Measurements from ENCODE around the gene CDC37. TPM values are rescaled to one million over a fixed set of nuclear protein-coding genes. Genes with fewer than 3 reads are reported as not detected.
A peak's percentile ranks its signal among the peaks of the same experiment; 100 is the strongest.

The CDC37 gene
- total RNA-seq, result 187 and 245 TPM in 2 replicates

DNA sequence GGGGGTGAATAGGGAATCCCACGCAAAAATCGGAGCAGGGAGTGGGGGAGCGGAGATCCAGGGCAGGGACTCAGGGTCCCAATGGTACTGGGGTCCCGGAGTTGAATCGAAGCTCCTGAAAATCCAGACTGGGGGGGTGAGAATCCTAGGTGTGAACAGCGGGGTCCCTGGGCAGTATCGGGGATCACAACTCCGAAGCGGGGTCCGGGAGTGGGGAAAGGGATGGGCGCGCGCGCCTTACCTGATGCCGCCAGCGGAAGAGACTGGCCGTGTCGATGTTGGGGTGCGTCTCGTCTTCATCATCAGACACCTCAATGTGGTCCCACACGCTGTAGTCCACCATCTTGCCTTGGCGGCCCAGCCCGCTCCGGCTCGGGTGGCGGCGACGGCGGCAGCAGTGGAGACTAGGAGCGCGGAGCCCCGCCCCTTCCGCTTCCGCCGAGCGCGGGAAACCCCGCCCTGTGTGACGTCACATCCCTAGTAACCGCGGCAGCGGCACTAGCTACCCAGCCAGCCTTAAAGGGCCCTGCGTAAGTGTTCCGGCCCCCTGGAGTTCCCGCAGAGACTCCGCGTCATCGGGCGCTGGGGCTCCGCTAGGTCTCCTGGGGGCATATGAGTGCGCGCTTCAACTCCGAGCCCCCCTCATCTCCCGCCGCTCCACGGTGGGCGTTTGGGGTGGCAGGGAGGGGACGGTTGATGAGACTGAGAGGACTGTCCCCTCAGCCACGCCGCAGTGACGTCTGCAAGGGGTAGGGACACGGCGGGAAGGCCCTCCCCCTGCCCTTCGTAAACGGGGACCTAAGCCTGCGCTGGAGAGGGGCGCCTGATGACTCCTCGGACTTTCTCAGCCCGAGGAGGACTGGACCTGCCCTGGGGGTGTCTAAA is at the start of gene CDC37:
TSS of gene CDC37 (minus strand) at position 406 of the 885 bp plus-strand sequence. CDS start at position 343, 63 bp downstream.
- peak; percentile 86 for DNase-seq (ENCODE audit: low read depth)

DNA sequence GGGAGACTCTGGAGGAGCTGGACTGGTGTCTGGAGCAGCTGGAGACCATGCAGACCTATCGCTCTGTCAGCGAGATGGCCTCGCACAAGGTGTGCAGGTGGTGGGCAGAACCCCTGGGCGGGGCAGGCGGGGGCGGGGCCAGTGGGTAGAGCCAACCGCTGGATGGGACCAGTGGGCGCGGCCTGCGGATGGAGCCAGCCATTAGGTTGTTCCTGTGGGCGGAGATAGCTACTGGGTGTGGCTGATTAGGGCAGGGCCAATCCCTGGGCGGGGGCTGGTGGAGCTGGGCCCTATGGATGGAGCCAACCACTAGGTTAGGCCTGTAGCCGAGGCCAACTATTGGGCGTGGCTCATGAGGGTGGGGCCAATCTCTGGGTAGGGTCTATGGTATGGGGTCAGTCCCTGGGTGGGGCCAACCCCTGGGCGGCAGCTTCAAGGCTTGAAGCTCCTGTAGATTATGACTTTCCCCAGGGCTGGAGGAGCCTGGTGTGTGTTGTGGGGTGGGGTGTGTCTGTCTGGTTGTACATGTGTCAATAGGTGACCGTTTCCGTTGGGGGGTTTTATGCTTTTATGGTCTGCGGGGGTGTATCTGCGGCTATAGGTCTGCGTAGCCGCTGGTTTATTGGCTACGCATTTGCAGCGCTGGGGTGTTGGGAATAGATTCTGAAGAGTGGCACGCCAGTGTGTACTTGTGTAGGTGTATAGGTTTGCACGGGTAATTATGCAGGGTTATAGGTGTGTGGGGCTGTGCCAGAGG is 47.7 kb upstream of the CDC37 start:
- DNase-seq (ENCODE audit: low read depth), result no peak

DNA sequence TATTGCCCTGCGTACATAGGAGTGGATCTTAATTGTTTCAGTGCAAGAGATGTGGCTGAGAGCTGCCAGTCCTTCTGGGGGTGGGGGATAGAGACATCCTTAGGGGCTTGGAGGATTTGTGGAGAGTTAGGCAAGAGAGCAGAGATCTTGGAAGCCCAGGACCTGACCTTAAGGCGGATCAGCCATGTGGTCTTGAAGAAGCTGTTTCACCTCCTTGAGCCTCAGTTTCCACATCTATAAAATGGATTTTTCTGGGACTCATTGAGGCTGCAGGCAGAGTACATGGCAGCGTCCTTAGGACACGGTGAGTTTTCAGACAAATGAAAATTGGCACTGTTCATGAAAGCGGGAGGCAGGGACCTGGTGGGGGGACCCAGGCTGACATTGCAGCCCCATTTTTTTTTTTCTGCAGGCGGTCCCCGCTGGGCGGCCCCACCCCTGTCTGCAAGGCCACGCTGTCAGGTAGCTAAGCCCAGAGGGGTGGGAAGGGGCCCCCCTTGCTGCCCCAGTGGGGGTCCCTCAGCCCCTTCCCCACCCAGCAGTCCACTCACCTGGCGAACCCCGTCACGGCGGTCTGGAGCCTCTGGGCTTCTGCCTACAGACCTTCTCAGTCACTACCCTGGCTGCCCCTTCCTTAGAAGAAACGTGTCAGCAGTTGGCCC is 47.0 kb upstream of the CDC37 start:
- DNase-seq (ENCODE audit: low read depth), result no peak

DNA sequence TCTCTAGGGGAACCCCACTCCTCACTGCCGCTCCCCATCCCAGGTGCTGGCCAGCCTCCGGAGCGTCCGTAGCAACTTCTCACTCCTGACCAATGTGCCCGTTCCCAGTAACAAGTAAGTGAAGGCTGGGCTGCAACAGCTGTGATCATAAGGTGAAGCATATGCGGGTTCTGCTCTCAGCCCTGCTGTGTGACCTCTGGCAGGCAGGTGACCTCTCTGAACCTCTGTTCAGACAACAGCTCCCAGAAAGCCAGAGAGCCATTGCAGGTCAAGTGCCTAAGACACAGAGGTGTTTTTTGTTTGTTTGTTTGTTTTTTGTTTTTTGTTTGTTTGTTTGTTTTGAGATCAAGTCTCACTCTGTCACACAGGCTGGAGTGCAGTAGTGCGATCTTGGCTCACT is 45.7 kb upstream of the CDC37 start:
- DNase-seq (ENCODE audit: low read depth), result no peak

DNA sequence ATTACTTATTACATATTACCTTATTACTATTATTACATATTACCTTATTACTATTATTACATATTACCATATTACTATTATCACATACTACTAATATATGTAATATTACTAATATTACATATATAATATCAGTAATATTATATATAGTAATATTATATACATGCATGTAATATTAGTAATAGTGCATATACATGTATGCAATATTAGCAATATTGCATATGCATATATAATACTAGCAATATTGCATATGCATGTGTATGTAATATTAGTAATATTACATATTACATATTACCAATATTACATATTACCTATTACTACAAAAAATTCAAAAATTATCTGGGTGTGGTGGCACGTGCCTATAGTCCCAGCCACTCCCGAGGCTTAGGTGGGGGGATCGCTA is 39.4 kb upstream of the CDC37 start:
- DNase-seq (ENCODE audit: low read depth), result no peak

DNA sequence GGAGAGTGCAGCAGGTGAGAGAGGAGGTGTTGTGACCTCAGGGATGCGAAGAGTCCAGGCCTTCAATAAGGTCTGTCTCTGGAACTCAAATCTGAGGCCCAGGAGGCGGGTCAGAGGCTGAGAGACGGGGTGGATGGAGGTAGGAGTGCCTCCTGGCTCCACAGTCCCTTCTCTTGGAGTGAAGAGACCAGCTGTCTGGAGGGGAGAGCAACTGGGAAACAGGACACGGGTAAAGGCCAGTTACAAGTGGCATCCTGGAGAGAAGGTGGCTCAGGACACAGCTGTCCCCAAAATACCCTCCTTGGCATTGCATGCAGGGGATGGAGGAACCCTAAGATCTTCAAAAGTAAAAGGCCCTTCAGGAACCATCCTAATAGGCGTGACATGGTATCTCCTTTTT is 36.2 kb upstream of the CDC37 start:
- no peak for DNase-seq (ENCODE audit: low read depth)

DNA sequence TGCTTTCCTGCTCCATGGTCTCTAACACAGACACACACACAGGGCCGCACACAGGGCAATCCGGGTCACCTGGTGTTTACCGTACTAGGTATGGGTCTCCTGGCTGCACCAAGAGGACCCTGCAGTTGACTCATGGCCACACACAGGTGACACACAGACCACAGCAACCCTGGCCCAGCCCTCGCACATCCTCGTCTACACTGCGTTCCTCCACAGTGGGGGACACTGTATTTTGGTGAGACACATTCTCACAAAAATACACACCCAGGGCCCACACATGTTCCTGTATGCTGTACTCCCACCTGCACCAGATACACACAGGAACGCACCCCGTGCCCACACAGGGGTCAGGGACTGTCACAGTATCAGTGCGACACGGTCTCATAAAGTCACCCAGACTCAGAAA is 29.8 kb upstream of the CDC37 start:
- DNase-seq (ENCODE audit: low read depth), result no peak

DNA sequence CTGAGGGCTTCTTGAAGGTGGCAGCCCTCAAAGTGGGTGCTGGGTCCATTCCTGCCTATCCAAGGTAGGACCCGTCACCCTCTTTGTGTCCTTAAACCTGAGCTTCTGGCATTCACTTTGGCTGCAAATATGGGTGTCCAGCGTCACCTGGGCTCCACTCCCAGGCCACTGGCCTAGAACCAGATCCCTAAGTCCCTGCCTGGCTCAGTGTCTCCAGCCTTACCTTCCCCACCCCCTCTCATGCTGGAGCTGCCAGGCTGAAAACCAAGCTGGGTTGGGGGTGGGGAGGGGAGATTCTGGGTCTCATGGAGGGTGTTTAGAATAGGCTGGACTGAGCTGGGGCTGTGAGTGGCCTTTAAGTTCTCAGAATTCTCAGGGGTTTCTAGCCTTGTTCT is 29.4 kb upstream of the CDC37 start:
- no peak for DNase-seq (ENCODE audit: low read depth)

DNA sequence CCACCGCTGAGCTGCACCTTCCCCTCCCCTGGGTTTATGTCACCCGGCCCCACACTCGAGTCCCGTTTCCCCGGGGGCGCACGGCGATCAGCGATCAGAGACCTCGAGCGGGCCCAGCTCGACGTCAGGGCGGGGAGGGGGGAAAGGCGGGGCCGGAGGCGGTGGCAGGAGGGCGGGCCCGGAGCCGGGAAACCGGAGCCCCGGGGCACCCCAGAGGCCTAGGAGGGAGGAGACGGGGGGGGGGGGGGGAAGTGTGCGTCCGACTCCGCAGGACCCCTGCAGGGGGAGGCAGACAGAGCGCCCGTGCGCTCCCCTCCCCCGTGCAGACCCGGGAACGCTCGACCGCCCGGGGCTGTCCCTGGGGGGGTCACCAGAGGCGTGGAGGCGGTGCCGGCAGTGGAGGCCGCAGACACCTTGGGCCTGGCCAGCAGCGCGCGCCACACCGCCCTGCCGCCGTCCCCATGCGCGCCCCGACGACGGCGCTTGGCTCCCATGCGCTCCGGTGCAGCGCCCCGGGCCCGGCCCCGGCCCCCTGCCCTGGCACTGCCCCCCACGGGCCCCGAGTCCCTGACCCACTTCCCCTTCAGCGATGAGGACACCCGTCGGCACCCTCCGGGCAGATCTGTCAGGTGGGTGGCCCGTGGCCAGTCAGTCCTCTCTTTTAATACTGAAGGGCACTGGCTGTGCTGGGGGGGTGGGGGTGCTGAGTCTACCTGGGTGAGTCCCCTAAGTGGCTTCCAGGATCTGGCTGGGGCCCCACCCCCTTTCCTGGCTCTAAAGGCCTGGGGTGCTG is 28.8 kb upstream of the CDC37 start:
- no peak for DNase-seq (ENCODE audit: low read depth)

DNA sequence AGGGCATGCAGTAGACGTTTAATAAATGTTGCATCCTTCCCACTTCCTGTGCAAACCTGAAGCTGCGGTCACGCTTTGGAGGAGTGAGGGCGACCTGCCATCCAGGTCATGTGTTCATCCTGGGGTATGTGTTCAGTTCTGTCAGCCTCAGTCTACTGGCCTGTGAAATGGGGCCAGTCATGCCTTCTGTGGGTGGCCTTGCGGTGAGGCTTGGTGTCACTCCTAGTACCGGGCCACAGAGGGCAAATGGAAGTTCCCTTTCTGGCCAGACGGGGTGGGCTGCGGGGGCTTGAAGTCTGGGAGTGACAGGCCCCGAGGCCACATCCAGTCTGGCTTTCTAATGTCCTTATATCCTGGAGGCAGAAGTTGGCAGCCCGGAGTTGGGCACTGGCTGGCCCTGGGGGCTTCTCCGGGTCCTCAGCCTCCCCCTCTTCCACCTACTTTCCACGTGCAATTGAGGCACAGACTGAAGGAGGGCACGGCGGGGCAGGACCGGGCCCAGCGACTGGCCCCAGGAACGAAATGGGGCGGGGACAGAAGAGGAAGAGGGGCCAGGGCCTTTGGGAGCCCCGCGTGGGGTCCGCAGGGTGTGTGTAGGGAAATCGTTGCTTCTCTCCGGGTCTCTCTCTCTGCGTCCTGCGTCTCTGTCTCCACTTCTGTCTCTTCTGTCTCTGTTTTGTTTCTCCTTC is 28.1 kb upstream of the CDC37 start:
- no peak for DNase-seq (ENCODE audit: low read depth)

DNA sequence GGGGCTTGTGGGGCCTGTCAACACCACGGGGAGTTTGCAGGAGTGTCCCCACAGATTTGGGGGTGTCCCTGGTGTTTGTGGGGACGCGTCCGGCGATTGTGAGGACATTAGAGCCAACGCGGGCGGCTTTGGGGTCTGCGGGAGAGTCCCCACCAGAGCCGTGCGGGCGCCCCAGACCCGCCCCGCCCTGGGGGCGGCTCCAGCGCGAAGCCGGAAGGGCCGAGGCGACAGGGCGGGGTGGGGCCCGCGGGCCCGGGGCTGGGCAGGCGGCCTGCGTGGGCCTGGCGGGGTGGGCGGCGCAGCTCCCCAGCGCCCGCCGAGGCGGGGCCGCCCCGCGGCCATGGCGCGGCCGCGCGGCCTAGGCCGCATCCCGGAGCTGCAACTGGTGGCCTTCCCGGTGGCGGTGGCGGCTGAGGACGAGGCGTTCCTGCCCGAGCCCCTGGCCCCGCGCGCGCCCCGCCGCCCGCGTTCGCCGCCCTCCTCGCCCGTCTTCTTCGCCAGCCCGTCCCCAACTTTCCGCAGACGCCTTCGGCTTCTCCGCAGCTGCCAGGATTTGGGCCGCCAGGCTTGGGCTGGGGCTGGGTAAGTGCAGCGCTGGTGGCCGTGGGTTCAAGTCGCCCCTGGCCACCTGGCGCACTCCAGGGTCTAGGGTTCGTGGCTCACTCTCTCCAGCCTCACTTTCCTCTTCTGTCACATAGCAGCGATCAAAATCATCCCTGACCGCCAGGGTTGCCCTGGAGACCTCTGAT is 27.3 kb upstream of the CDC37 start:
- DNase-seq (ENCODE audit: low read depth), result no peak

DNA sequence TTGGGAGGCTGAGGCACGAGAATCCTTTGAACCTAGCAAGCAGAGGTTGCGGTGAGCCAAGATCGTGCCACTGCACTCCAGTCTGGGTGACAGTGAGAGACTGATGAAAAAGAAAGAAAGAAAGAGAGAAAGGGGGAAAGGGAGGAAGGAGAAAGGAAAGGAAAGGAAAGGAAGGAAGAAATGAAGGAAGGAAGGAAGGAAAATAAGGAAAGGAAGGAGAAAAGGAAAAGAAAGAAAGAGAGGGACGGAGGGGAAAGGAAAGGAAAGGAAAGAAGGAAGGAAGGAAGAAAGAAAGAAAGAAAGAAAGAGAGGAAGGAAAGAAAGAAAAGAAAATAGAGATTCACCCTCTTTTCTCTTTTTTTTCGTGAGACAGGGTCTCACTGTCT is 25.6 kb upstream of the CDC37 start:
- no peak for DNase-seq (ENCODE audit: low read depth)

DNA sequence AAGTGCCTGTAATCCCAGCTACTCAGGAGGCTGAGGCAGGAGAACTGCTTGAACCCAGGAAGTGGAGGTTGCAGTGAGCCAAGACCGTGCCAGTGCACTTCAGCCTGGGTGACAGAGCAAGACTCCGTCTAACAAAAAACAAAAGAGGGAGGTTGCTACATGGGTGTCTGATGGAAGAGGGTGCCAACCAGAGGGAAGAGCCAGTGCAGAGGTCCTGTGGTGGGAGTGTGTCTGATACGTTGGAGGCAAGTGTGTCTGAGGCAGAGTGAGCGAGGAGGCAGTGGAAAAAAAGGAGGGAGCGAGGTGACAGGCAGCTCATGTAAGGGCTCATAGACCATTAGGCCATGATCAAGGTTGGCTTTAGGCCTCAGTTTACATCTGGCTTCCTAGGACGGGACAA is 23.8 kb upstream of the CDC37 start:
- no peak for DNase-seq (ENCODE audit: low read depth)

DNA sequence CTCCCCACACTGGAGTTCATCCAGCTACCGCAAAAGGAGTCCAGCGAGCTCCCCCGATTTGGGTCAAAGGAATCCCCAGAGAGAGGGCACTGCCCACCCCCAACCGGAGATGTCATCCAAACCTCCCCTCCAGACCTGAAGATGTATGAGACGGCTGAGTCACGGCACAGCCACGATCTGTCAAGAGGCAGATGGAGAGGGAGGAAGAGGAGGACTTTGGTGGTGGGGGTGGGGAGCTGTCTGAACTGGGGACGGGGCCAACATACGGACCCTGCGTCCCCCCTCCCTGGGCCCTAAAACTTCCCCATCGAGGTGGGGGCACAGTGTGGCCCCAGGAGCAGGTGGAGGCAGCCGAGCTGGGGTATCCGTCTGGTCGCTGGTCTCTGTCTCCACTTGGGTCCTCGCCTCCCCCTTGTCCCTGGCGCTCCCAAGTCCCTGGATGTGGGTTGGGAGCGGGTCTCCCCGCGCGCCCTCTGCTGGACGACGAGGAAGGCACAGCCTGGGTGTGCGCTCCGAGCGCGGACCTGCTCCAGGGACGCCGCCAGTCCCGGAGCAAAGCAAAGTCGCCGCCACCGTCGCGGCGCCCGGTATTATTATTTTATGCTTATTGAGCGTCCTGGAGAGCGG is 20.8 kb upstream of the CDC37 start:
- DNase-seq (ENCODE audit: low read depth), result no peak

DNA sequence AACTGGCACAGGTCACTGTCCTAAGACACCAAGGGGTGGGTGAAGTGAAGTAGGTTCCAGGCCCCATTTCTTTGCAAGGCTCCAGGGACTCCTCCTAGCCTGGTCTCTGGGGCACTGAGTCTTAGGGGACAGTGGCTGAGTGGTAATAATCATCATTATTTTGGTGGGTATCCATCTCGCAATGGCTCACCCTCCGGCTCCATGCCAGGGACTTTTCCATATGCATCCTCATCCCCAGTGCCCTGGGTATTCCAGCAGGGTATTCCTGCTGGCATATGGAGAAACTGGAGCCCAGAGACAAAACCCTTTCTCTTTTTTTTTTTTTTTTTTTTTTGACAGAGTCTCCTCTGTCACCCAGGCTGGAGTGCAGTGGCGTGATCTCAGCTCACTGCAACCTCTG is 19.5 kb upstream of the CDC37 start:
- no peak for DNase-seq (ENCODE audit: low read depth)

DNA sequence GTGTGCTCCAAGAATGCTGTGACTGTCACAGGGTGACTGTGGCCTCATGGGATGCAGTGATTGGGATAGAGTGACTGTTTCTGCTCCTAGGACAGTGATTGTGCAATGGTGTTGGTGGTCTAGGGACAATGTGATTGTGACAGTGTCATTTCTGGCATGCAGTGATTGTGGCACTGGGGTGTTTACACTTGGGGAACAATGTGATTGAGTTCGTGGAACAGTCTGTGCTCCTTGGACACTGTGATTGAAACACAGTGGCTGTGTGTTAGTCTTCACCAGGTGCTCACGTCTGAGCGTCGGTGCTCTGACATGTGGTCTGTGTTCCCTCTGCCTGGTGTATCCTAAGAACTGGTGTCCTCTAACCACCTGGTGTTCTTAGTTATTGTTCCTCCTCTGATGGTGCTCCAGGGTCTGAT is 18.7 kb upstream of the CDC37 start:
- DNase-seq (ENCODE audit: low read depth), result no peak

DNA sequence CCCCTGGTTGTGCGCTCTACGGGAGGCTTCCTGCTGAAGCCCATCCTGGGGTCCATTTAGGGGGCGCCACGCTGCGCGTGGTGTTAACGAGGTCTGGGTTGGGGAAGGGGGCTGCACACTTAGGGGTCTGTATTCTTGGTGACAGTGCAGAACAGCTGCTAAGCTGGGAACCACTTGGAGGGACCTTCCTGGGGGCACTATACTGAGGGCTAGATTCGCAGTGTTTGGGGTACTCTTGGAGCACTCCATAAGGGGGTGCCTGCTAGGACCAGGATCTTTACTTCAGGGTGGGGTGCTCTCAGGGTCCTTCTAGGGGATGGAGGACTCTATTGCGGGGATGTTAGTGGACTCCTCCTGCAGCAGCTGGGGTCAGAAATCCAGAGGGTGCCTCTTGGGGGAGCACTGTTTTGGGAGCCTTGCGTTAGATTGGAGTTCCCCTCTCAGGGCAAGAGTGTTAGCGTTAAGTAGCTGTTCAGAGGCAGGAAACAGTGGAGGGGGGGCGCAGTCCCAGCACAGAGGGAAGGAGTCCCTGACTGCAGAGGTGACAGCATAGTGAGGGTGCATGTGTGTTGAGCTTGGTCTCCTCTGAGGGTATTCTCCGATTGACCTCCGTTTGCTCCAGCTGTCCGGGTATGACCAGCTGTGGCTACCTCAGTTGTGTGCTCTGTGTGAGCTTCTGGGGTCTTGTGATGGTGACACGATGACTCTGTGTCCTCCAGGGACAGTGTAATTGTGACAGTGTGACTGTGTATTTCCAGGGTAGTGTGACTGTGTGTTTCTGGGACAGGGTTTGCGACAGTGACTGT is 18.1 kb upstream of the CDC37 start:
- DNase-seq (ENCODE audit: low read depth), result no peak

DNA sequence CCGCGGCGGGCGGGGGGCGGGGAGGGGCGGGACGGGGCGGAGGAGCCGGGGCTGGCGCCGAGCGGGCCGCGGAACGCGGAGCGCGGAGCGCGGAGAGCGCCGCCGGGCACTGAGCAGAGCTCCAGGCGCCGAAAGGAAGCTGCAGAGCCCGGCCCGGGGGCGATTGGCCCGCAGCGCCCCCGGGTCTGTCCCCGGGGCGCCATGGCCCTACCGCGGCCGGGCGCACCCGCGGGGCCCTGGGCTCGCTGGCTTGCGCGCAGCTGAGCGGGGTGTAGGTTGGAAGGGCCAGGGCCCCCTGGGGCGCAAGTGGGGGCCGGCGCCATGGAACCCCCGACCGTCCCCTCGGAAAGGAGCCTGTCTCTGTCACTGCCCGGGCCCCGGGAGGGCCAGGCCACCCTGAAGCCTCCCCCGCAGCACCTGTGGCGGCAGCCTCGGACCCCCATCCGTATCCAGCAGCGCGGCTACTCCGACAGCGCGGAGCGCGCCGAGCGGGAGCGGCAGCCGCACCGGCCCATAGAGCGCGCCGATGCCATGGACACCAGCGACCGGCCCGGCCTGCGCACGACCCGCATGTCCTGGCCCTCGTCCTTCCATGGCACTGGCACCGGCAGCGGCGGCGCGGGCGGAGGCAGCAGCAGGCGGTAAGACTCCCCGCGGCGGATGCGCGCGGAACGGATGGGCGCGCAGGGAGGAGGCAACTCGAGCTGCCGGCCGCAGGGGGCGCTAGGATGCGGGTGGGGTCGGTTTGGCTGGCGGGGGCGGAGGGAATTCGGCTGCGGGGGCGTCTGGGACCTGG is 17.3 kb upstream of the CDC37 start, which contains the start of gene PDE4A:
TSS of gene PDE4A (plus strand) at position 95 of the 796 bp plus-strand sequence. CDS start at position 322, 227 bp downstream.
- no peak for DNase-seq (ENCODE audit: low read depth)

Data from renal cortical epithelial cell (primary cell).